ENCODE data around the gene GIMAP2.

GRCh38 chr7:150728011-150728410 lies 42.5 kb downstream of the GIMAP2 start:
- TF ChIP-seq, protein P1, sequence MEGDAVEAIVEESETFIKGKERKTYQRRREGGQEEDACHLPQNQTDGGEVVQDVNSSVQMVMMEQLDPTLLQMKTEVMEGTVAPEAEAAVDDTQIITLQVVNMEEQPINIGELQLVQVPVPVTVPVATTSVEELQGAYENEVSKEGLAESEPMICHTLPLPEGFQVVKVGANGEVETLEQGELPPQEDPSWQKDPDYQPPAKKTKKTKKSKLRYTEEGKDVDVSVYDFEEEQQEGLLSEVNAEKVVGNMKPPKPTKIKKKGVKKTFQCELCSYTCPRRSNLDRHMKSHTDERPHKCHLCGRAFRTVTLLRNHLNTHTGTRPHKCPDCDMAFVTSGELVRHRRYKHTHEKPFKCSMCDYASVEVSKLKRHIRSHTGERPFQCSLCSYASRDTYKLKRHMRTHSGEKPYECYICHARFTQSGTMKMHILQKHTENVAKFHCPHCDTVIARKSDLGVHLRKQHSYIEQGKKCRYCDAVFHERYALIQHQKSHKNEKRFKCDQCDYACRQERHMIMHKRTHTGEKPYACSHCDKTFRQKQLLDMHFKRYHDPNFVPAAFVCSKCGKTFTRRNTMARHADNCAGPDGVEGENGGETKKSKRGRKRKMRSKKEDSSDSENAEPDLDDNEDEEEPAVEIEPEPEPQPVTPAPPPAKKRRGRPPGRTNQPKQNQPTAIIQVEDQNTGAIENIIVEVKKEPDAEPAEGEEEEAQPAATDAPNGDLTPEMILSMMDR (IDR thresholded peaks at IDR 0.05) = no peak
- TF ChIP-seq EZH2phosphoT487 (IDR thresholded peaks at IDR 0.05) = no peak
